NCI-H2029 treated with DMSO at 0.1 percent for 48 hours (cell line): ENCODE results near the gene SP110.

Experiments used
- DNase-seq: peaks from one replicate; lab custom pipeline; 2025; lab: John Stamatoyannopoulos, UW

SP110 gene

DNA sequence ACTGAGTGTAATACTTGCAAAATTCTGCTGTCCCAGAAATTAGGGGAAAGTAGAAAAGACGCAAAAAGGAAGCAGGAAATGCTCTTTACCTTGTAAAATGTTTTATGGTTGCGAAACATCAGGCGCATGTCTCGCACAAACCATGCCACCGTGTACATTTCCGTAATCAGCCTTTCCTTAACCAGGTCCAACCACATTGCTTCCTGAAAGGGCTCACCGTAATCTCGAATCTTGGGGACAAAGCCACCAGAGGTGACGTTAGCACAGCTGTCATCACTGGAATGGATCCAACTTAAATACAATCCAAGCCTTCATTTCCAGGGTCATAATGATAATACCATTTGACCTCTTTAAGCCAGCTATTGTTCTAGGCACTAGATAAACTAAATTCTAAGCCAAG lies 49.3 kb downstream of the SP110 start:
- peak; percentile 85 for DNase-seq

- DNase-seq, result no peak
Observed at GRCh38 chr2:230166557-230167170, 53.1 kb downstream of the SP110 start.

- no peak for DNase-seq
Observed at GRCh38 chr2:230164139-230164538, 55.6 kb downstream of the SP110 start.

DNA sequence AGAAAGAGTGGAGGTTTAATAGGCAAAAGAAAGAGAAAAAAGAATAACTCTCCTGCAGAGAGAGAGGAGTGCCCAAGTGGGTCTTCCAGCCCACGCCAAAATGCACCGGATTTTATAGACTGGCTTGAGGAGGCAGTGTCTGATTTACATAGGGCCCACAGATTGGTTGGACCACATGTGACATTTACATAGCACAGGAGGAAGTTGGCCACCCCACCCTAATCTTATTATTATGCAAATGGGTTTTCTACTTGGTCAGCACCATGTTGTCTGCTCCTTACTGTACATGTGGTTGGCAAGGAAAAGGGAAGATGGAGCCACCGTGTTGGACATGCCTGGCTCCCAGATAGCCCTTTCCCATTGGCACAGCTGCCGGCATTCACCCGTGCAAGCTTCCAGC lies 56.8 kb downstream of the SP110 start:
- DNase-seq, result no peak

- no peak for DNase-seq
Observed at GRCh38 chr2:230161184-230161583, 58.6 kb downstream of the SP110 start.

DNA sequence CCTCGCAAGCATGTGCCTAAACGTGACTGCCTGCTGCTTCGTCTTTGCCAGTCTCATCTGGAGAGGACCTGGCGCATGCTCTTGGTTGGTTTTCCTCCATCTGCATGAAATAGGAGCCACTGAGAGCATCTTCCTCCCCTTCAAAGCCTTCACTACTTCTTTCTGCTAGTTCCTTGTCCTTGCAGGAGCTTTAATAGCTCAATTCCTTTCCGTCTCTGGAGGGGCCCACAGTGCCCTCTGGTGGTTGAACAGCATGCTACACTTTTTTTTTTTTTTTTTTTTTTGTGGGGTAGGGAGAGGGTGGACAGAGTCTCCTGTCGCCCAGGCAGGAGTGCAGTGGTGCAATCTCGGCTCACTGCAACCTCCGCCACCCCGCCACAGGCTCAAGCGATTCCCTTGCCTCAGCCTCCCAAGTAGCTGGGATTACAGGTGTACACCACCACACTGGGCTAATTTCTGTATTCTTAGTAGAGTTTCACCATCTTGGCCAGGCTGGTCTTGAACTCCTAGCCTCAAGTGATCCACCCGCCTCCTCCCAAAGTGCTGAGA lies 59.6 kb downstream of the SP110 start:
- peak; percentile 52 for DNase-seq

GRCh38 chr2:230158468-230158867 lies 61.3 kb downstream of the SP110 start:
- no peak for DNase-seq

GRCh38 chr2:230156782-230157699 lies 62.7 kb downstream of the SP110 start:
- DNase-seq, result no peak

GRCh38 chr2:230155359-230155758 lies 64.4 kb downstream of the SP110 start:
- no peak for DNase-seq

- DNase-seq, result no peak
Observed at GRCh38 chr2:230153390-230153976, 66.3 kb downstream of the SP110 start.

GRCh38 chr2:230152334-230152733 lies 67.5 kb downstream of the SP110 start:
- no peak for DNase-seq

DNA sequence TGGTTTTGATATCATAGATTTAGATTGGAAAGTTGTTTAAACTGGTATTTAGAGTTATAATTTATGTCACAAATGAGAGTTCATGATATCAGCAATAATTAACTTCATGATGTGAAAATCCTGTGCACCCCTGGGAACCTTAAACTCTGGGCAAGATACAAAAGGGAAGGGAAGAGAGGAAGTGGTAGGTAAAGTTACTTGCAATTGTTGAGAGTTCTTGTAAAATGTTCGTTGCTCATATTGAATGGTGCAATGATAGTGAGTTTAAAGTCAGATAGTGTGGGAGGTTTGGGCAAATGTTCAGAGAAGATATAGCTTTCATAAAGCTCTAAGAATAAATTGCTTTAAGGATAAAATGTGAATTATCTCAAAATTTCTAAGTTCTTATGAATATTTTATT lies 75.4 kb downstream of the SP110 start:
- no peak for DNase-seq

DNA sequence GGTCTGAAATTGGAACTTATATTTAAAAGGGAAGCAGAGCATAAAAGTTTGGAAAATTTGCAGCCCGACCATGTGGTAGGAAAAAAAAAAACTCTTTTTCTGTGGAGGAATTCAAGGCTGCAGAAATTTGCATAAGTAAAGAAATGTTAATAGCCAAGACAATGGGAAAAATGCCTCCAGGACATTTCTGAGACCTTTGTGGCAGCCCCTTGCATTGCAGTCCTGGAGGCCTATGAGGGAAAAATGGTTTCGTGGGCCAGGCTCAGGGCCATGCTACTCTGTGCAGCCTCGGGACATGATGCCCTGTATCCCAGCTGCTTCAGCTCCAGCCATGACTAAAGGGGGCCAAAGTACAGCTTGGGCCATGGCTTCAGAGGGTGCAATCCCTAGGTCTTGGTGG lies 79.1 kb downstream of the SP110 start:
- no peak for DNase-seq

DNA sequence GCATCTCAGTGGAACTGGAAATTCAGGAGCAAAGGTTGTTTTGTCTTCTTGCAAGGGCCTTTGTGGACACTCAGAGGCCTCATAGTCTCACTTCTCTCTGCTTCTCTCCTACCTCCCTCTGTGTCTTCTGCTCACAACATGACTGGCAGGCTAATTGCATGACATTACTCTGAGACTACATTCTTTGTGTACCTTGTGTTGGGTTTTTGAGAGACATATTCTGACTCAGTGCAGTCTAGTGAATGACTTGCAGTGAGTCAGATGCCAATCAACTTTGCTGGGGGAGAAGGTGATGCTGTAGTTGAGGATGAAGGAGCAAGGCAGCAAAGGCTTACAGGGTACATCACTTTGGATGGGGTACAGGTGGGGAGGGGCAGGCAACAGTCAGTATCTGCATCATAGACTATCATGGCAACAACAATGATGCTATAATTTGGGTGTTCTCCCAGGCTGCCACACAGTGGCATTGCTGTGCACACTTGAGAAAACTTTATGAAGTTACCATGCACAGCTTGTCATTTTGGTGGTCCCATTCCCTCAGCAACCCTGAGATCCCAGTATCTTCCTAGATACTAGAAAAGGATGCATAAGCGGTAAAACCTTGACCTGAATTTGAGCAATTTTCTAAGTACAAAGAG lies 81.8 kb downstream of the SP110 start:
- DNase-seq, result no peak

DNA sequence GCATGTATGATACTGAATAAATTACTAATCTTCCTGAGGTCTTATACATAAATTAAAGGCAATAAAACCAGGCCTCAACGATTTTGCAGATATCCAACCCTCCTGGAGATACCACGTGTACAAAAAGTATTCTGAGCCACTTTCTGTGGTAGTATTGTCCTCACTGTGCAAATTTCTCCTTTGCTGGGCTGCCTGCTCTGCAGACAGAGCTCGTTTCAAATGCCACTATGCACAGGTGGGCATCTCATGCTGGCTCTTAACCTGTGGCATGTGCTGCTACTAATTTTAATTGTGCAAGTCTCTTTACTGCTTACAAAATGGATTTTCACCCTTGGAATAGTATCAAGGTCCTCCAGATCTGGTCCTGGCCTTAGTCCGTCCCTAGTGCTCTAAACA lies 84.7 kb downstream of the SP110 start:
- DNase-seq, result no peak

GRCh38 chr2:230134496-230135129 lies 85.2 kb downstream of the SP110 start:
- peak; percentile 49 for DNase-seq

DNA sequence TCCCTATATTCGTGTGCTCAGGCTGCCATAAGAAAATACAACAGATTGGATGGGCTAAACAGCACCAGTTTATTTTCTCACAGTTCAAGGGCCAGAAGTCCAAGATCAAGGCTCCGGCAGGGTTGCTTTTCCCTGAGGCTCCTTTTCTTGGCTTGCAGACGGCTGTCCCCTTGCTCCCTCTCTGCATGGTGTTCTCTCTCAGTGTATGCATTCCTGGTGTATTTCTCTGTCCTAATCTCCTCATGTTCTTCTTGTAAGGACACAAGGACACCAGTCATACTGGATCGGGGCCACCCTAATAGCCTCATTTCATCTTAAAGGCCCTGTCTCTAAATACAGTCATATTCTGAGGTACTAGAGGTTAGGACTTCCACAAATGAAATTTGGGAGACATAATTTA lies 88.4 kb downstream of the SP110 start:
- no peak for DNase-seq

GRCh38 chr2:230130668-230131364 lies 89.0 kb downstream of the SP110 start:
- DNase-seq, result no peak

DNA sequence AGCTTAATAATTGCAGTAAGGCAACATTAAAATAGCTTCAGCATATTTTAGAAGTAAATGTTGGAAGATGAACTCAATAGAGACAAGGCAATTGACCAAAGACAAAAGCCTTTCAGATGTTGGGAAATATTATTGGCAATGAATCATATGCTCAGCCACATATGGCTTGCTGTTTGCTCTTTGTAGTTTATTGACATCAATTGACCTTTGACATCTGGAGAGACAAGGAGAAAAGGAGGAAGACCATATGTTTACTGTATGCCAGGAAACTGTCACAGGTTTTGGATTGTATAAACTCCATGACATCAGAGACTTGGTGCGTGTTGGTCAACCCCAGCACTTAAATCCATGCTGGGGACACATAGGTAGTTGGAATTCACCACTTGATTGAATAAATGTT lies 90.4 kb downstream of the SP110 start:
- no peak for DNase-seq

GRCh38 chr2:230128623-230129342 lies 91.0 kb downstream of the SP110 start:
- no peak for DNase-seq

DNA sequence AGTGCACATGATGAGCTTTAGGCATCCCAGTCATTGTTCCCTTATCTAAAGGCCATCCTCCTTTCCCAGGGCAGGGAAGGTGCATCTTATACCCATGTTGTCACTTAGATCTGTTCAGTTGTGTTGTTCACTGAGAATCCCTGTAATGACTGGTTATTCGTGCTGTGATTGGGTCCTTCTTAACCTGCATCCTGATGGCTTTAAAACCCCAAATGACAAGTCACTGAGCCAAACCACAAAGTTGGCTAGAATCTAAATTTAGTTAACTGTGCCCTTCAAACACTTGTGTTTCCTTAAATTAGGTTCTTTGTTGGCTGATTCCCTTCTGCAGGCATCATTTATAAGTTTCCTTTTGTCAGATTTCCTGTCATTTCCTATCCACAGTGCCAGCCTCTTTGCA lies 92.6 kb downstream of the SP110 start:
- DNase-seq, result no peak
